ENCODE measurements around the gene TASP1.

DNA sequence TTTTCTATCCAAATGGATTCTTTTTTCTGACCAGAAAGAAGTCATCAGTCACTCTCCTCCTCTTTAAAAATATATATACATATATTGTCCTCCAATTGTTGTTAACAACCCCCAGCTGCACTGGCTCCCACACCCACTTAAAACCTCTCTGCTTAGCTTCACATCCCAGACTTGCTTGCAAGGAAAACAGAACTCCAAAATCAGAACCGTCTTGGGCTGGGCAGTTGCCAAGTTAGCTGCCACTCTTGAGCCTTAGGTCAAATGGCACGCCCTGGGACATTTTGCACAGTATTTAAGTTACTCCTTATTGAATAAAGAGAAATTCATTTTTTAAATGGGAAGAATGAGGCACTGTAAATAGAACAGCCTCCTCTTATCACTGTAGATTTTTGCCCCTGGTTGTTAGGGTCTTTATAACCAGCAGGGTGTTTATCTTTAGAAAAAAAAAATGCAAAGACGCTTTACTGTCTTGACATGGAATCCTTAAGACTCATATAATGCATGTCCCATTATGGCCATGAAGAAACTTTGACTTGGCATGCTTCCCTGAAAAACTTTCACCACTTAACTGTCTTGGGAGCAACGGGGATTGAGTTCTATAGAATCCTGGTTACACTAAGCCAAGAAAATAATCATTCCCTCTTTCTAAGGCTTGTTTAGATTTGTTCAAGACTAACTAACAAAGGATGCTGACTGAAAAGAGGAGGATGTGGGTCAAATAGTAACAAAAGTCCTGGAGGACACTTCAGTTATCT, 213.2 kb downstream of the TASP1 start:
- no peak for TF ChIP-seq POLR2A (IDR thresholded peaks at IDR 0.05)
- TF ChIP-seq, protein P1, sequence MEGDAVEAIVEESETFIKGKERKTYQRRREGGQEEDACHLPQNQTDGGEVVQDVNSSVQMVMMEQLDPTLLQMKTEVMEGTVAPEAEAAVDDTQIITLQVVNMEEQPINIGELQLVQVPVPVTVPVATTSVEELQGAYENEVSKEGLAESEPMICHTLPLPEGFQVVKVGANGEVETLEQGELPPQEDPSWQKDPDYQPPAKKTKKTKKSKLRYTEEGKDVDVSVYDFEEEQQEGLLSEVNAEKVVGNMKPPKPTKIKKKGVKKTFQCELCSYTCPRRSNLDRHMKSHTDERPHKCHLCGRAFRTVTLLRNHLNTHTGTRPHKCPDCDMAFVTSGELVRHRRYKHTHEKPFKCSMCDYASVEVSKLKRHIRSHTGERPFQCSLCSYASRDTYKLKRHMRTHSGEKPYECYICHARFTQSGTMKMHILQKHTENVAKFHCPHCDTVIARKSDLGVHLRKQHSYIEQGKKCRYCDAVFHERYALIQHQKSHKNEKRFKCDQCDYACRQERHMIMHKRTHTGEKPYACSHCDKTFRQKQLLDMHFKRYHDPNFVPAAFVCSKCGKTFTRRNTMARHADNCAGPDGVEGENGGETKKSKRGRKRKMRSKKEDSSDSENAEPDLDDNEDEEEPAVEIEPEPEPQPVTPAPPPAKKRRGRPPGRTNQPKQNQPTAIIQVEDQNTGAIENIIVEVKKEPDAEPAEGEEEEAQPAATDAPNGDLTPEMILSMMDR (IDR thresholded peaks at IDR 0.05) = no peak

All from Peyer's patch (tissue), 4 donors.